Measurements from ENCODE around the gene CD38. TPM values are rescaled to one million over a fixed set of nuclear protein-coding genes. Genes with fewer than 3 reads are reported as not detected.

Gene CD38
- total RNA-seq, 1 experiment from 2014 or later = 0.07 TPM

GRCh38 chr4:15736514-15737050 is 41.5 kb upstream of the CD38 start:
- Mint-ChIP-seq H3K9me3 (peaks cover 4 to 8% of the 10 kb centered on the region in 2 experiments; a peak in 4 of 5 replicates), H3K27me3 (ENCODE audit: low read depth) (peaks cover 1% of the 10 kb centered on the region; the same call in 1 of the 2 replicates), H3K36me3 (ENCODE audit: insufficient read depth in 1 of 3, low read depth in 3 of 3) (peaks cover 0 to 2% (median 0%) of the 10 kb centered on the region in 3 experiments; a peak in 2 of 7 replicates), H3K4me3 (no peak overlapping the region), H3K27ac (no peak overlapping the region), H3K4me1 (no peaks in the 10 kb centered on the region)
- no peak overlapping the region for H2BK12ac ChIP-seq (ENCODE audit: insufficient read length, low read depth, low read length)
- no peak overlapping the region for H4K8ac ChIP-seq (replicated peaks; ENCODE audit: insufficient read length, low read depth, low read length)
- no peak for DNase-seq
- no peaks in the 10 kb centered on the region for H4K20me1 ChIP-seq (ENCODE audit: control insufficient read depth, insufficient read depth, insufficient read length)
- no peak overlapping the region for H3K27ac ChIP-seq (ENCODE audit: insufficient read length, low read depth, low read length)
- no peaks in the 10 kb centered on the region; the same call in 1 of the 2 replicates for H3K27me3 ChIP-seq (ENCODE audit: insufficient read depth, low read length)
- no peaks in the 10 kb centered on the region for H3K79me1 ChIP-seq (ENCODE audit: insufficient read depth, low read depth, low read length, poor library complexity, severe bottlenecking)
- no peak overlapping the region for H2AFZ ChIP-seq (ENCODE audit: low read length)
- no peak overlapping the region for H3K4ac ChIP-seq (ENCODE audit: low read depth, low read length)
- H2BK20ac ChIP-seq (ENCODE audit: low read depth, low read length, poor library complexity, severe bottlenecking) = no peak overlapping the region
- H2AK5ac ChIP-seq (ENCODE audit: insufficient read length, low read length) = no peak overlapping the region
- H3K79me2 ChIP-seq (ENCODE audit: insufficient read depth, low read length) = no peaks in the 10 kb centered on the region
- no peaks in the 10 kb centered on the region for H3K4me1 ChIP-seq (ENCODE audit: insufficient read depth, low read length)
- no peak overlapping the region for H3T11ph ChIP-seq (ENCODE audit: low read length)
- H2BK5ac ChIP-seq (ENCODE audit: insufficient read length, low read length) = no peak overlapping the region
- no peak overlapping the region for H3K56ac ChIP-seq (ENCODE audit: insufficient read length, low read depth, low read length)
- TF ChIP-seq CTCF (conservative IDR thresholded peaks at IDR 0.05) = no peak
- no peak overlapping the region for H3K18ac ChIP-seq (ENCODE audit: insufficient read length, low read depth, low read length)
- WGBS (ENCODE audit: extremely low coverage, insufficient read length, low lambda C conversion rate) = no CpG with 5 or more reads among the region's 4 CpGs
- H4K91ac ChIP-seq (ENCODE audit: insufficient read length, low read depth, low read length) = no peak overlapping the region
- no peak overlapping the region for H3K14ac ChIP-seq (ENCODE audit: insufficient read depth, low read length)
- H3K23ac ChIP-seq (ENCODE audit: insufficient read length, low read depth, low read length) = no peak overlapping the region
- H3K23me2 ChIP-seq (ENCODE audit: insufficient read length, low read depth, low read length, poor library complexity, severe bottlenecking) = no peaks in the 10 kb centered on the region
- no peak overlapping the region for H3K4me2 ChIP-seq (ENCODE audit: insufficient read depth, insufficient read length, low read length)
- no peak overlapping the region for H2BK120ac ChIP-seq (ENCODE audit: low read depth, low read length, poor library complexity, severe bottlenecking)
- no peak overlapping the region for H2BK15ac ChIP-seq (ENCODE audit: low read depth, low read length)
- H3K9ac ChIP-seq (ENCODE audit: extremely low read depth, insufficient read length, low read length) = no peak overlapping the region
- peaks cover 3% of the 10 kb centered on the region for H3K9me3 ChIP-seq (ENCODE audit: control insufficient read depth, low read depth, low read length)
- no peak overlapping the region for H4K5ac ChIP-seq (ENCODE audit: insufficient read length, low read depth, low read length)

All from H9 (cell line).